GM18517 (cell line): ENCODE measurements around the gene ACKR3.
A peak's percentile ranks its signal among the peaks of the same experiment; 100 is the strongest.

Experiments
- ATAC-seq: cut with Tn5 transposase; IDR thresholded peaks from one replicate; pipeline ENCODE4 v1.9.1; 2021; ENCODE audit warnings: mild to moderate bottlenecking, moderate library complexity; ENCODE audit not compliant: unreplicated experiment

The ACKR3 gene

DNA sequence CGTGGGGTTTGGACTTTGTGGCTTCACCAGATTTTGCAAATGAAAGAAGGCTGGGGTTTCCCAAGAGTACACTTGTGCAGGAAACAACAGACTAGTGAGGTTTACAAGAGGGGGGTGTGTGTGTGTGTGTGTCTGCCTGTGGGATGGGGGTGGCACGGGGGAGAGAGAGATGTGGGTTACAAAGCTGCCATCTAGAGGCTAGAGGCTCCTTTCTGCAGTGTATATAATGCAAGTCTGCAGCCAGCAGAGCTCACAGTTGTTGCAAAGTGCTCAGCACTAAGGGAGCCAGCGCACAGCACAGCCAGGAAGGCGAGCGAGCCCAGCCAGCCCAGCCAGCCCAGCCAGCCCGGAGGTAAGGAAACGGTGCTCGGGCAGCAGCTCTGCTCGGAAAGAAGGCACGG lies at the start of gene ACKR3:
Gene ACKR3, plus strand, starts transcription at position 253 of the 401 bp plus-strand sequence. CDS start 10,641 bp downstream, outside the sequence.
- peak; percentile 86 for ATAC-seq

DNA sequence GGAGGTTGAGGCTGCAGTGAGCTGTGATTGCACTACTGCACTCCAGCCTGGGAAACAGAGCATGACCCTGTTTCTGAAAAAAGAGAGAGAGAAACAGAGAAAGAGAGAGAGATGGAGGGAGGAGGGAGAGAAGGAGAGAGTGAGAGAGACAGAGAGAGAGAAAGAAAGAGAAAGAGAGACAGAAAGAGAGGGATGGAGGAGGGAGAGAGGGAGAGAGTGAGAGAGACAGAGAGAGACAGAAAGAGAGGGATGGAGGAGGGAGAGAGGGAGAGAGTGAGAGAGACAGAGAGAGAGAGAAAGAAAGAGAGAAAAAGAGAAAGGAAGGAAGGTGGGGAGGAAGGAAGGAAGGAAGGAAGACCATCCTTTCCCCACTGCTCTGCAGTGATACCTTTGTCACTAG lies 48.1 kb upstream of the ACKR3 start:
- no peak for ATAC-seq

DNA sequence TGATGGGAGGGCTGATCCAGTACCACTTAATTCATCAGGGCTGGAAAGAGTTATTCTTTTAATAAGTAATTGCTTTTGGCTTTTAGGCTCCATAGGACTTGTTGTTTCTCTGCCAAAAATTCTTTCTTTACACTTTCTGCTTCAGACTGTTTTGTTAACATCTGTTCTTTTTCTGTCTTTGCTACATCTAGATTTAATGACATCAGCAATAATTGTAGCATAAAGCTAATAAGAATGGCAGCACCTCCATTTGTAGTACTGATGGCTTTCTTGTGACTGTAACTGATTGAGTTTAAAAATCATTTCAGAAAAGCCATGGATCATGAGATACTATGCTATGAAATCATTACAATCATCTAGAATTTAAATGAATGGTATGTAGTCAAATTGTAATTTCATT lies 46.4 kb upstream of the ACKR3 start:
- ATAC-seq: no peak

GRCh38 chr2:236525411-236525997 lies 44.1 kb upstream of the ACKR3 start:
- no peak for ATAC-seq

DNA sequence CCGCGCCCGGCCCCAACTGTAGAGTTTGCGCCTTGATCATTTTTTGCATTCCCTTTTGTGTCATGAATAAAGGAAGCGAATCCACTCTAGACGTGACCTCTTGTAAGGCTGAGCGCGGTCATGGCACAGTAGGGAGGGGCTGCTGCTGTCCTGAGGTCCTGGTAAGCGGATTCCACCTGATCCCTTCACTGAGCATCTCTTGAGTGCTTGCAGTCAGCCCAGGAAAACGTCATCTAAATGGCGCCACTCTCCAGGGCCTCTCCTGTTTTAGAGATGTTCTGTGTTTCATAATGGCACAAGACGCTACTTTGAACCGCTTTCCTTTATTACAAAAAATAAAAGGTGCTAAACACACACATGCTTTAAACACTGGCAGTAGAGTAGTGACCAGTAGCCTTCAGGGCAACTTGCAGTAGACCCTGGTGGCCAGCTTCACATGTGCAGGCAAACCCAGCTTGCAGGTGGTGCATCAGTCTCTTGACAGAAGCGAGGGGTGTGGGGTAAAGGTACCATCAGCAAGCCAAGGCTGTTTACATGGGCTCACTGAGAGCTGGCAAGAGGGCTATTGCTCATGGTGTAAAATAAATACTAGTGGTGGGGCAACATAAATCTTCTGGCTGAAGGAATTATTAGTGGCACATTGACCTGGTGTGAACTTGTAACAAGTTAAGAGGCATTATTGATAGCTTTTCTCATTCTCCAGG lies 43.0 kb upstream of the ACKR3 start:
- ATAC-seq: no peak

DNA sequence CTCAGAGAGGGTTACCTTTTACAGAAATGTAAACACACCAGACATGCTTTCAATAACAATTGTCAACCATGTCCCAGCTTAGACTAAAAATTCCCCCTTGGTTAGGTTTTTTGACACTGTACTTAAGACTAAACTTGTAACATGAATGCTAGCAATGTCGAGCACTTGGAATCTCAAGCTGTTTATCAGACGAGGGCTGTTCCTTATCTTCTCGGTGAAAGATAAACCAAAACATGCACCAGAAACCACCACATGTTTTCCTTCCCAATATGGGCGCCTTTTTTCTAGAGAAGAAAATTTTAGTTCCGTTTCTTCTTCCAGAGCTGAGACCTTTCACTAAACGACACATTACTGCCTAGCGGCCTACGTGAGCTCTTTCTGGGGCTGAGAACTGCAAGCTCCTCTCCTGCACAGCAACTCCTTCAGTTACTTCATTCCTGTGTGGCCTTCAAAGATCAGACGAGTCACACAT lies 42.4 kb upstream of the ACKR3 start:
- ATAC-seq: no peak

DNA sequence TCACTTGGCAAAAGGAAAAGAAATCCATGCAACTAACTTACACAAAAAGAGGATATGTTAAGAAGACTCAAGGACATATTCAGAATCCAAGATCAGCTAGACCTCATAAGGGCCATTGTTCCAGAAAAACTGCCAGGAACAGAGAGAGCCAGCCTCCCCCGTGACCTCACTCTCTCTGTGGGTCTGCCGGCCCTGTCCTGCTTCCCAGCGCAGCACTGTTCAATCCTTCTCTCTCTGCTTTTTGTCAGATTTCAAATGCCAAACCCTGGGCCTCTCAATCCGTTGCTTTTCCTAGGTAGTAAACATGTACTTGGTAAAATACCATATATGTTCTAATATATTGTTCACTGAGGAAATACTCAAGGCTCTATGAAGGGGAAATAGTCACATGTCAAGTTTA lies 40.0 kb upstream of the ACKR3 start:
- no peak for ATAC-seq

GRCh38 chr2:236530512-236530911 lies 39.1 kb upstream of the ACKR3 start:
- ATAC-seq: no peak

DNA sequence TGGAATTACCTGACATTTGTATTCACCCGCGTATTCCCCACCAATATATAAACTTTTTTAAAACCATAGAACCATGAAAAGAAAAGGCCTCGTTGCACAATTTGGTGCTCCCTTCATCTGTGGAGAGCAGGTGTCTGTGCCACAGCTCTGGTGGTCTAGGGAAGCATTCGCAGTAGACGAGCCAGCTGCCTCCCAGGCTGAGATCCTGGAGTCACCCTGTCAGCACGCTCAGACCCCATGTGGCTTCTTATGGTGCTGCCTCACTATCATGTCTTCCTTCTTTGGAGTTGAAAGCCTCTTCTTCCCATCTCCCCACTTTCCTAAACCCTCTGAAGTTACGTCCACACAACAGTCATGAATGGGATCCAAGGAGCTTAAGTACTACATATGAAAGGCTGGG lies 38.4 kb upstream of the ACKR3 start:
- no peak for ATAC-seq

DNA sequence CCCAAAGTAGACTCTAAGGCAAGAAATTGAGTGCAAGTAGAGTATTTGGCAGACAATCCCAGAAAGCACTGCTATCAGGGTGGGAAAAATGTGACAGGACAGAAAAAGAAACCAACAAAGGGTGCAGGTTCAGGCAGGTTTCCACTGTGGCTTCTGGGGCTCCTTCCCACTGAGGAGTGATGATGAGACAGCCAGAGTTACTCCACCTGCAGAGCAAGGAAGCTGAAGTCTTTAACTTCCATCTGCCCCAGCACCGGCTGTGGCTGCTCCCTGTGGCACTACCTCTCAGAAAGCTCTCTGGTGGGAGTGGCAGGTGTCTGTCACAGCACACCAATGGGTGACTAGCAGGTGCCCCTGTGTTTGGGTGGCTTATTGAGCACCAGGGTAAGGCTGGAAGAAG lies 37.6 kb upstream of the ACKR3 start:
- no peak for ATAC-seq

DNA sequence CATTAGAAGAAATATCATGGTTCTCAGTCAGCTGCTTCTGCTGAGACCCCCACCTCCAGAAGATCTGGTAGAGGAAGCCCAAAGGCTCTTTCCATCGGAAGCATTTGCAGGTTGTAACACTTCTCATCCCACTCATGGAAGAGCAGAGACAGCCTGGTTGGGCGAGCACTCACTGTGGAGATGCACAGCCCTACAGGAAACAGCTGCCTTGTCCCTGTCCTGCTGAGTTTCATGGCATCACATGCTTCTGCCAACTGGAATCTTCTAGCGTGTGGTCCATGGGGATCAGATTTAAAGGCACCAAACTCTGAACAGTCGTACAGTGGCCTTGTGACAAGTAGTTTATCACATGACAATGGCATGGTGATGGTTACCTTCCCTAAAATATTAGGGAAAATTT lies 36.3 kb upstream of the ACKR3 start:
- no peak for ATAC-seq

DNA sequence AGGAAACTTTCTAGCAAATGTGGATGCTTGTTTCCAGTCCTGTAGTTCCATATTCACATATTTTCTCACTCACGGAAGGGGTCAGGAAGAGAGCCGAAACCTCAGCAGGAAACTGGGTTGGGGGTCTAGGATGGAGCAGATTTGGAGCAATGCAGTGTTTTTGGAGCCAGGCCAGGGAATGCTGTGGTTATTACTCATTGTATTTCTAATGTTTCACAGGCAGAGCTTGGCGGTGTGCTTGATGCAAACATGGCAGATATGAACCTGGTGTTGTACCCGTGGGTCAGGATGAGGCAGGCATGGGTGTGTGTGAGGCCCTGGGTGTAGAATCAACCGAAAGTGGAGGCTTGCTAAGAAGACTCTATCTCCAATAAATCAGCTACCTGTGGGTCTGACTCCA lies 34.6 kb upstream of the ACKR3 start:
- no peak for ATAC-seq

DNA sequence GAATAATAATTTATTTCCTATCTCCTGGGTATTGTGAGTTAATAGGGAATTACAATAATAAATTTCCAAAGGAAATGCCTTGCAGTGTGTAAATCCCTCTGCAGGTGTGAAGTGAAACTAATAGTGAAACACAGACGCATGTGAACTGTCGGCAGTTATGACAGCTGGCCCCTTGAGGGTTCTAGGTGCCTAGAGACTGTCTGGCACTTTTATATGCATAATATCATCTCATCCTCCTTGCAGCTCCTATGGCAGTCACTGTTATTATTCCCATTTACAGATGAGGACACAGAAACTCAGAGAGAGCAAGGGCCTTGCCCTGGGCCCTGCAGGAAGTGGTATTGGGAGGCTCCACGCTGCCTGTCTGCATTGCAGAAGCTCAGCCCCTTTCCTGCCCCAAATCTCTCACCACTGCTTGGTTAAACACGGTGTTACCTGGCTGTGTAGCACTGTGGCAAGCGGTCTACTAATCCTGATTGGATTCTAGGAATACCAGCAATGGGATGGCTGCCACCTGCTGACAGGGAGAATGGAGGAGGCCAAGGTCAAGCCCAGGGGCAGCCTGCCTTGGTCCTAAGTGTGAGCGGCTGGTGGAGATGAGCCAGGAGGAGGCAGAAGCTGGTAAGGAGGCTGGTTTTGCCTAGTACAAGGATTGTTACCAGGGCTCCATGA lies 32.8 kb upstream of the ACKR3 start:
- peak; percentile 56 for ATAC-seq

- peak; percentile 44 for ATAC-seq
These were observed 31.4 kb upstream of the ACKR3 start for GRCh38 chr2:236538242-236538641.

GRCh38 chr2:236541008-236541562 lies 28.5 kb upstream of the ACKR3 start:
- no peak for ATAC-seq

DNA sequence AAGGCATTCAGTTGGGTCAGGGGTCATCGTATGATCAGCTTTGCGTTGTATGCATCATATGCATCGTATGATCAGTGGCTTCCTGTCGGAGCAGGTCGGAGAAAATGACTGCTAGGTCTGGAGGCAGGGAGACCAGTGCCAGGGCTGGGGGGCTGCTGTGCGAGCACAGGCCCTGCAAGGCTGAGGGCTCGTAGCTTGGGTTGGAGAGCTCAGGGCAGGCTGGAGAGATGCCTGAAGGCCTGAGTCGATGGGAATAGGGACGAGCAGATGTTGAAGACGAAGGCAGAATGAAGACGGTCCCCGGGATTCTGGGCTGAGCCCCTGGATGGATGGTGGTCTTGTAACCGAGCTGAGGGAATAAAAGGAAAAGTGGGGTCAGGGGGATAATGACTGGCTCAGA lies 25.3 kb upstream of the ACKR3 start:
- no peak for ATAC-seq

- ATAC-seq: peak; percentile 64
These were observed 24.4 kb upstream of the ACKR3 start for GRCh38 chr2:236545248-236545658.

- ATAC-seq: peak; percentile 59
These were observed 23.7 kb upstream of the ACKR3 start for GRCh38 chr2:236545814-236546480.

DNA sequence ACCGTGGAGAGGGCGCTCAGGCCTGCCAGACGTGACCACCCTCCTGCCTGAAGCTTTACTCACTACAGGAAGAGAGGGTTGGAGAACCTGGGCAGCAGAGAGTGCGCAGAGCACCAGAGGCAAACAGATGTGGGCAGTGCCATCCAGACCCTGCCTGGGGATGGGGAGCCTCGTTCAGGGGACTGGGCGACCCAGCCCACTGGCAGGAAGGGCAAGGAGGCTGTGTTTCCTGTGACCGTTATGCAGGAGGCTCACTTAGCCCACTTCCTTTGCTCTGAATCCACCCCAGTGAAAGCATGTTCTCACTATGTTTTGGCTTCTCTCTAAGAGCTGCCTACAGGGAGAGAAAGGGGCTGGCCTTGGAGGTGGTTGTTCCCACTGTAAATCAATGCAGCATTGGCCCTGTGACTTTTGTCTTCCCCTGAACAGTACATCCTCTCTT lies 23.0 kb upstream of the ACKR3 start:
- ATAC-seq: no peak

DNA sequence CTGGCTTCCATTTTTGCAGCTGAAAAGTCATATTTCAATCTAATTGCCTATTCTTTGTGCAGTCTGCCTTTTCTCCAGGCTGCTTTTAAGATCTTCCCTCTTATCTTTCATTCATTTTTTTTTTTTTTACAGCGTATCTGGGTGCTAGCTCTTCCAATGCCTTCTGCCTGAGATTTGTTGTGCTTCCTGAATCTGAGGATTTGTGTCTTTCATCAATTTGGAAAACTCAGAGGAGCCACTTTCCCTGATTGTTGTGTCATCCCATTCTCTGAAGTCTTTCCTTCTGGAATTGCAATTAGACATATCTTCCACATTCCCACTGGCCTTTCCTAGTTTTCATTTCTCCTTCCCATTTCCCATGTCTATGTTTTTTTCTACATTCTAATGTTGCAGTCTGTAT lies 21.9 kb upstream of the ACKR3 start:
- ATAC-seq: no peak
